K562 (cell line): ENCODE data around the gene NPC1L1. TPM values are rescaled to one million over a fixed set of nuclear protein-coding genes. Genes with fewer than 3 reads are reported as not detected.

Experiments
- HINFP ChIP-seq: fragments of 450-650 bp; conservative IDR thresholded peaks from 2 replicates; pipeline ENCODE4 v1.6.1; 2016; ENCODE audit warnings: missing genetic modification characterization, low read depth, mild to moderate bottlenecking, control low read depth, missing compliant biosample characterization
- KDM5B ChIP-seq: fragments of 200-600 bp; sonication (generic); IDR thresholded peaks from 2 replicates; pipeline ENCODE4 v1.6.1; 2012; ENCODE audit warnings: low read depth, mild to moderate bottlenecking, moderate library complexity, low read length, control low read depth, inconsistent platforms; ENCODE audit not compliant: insufficient replicate concordance
- KHSRP ChIP-seq: fragments of 450-650 bp; IDR thresholded peaks from 2 replicates; pipeline ENCODE4 v1.6.1; 2017
- MBD2 ChIP-seq: sonication (generic); IDR thresholded peaks from 2 replicates; pipeline ENCODE4 v1.6.1; 2016; ENCODE audit warnings: low read depth, borderline replicate concordance
- MTA3 ChIP-seq: fragments of 450-650 bp; formaldehyde crosslinking; IDR thresholded peaks from 2 replicates; pipeline ENCODE4 v1.6.1; 2017; ENCODE audit warnings: mild to moderate bottlenecking, borderline replicate concordance
- PHB ChIP-seq: fragments of 250-450 bp; sonication (Bioruptor Pico); IDR thresholded peaks from 2 replicates; pipeline ENCODE4 v1.5.0; 2021
- PML ChIP-seq: IDR thresholded peaks from 2 replicates; pipeline ENCODE4 v1.6.1; 2012; ENCODE audit warnings: low read length, inconsistent platforms
- PYGO2 ChIP-seq: fragments of 450-650 bp; IDR thresholded peaks from 2 replicates; pipeline ENCODE4 v1.6.1; 2016; ENCODE audit warnings: mild to moderate bottlenecking, missing genetic modification characterization, moderate library complexity, missing compliant biosample characterization
- RBBP5 ChIP-seq: fragments of 200-600 bp; sonication (generic); IDR thresholded peaks from 2 replicates; pipeline ENCODE4 v1.6.1; 2012; ENCODE audit warnings: borderline replicate concordance, mild to moderate bottlenecking, low read length, control low read depth, inconsistent platforms; ENCODE audit not compliant: insufficient read depth, poor library complexity, severe bottlenecking
- RFX5 ChIP-seq: IDR thresholded peaks from 2 replicates; pipeline ENCODE4 v1.6.1; 2011; ENCODE audit warnings: low read depth, mild to moderate bottlenecking, improper control_type of control experiment, low read length
- SMARCA4 ChIP-seq: fragments of 450-650 bp; IDR thresholded peaks from 2 replicates; pipeline ENCODE4 v1.6.1; 2016
- SRSF7 ChIP-seq: fragments of 200-400 bp; formaldehyde crosslinking; optimal IDR thresholded peaks from 2 replicates; pipeline ENCODE3; 2017; ENCODE audit warnings: mild to moderate bottlenecking, low read depth, low read length
- ZBTB33 ChIP-seq: sonication (generic); formaldehyde crosslinking; IDR thresholded peaks from 2 replicates; pipeline ENCODE4 v1.8.1; 2023; ENCODE audit warnings: mild to moderate bottlenecking, missing genetic modification reagents
- ZFP1 ChIP-seq: fragments of 450-650 bp; formaldehyde crosslinking; IDR thresholded peaks from 2 replicates; pipeline ENCODE4 v1.4.0; 2020; ENCODE audit warnings: mild to moderate bottlenecking, mixed read lengths
- ZNF277 ChIP-seq: fragments of 250-450 bp; sonication (Bioruptor Pico); IDR thresholded peaks from 2 replicates; pipeline ENCODE4 v1.8.0; 2022; ENCODE audit warnings: inconsistent platforms, mild to moderate bottlenecking, moderate library complexity, borderline replicate concordance
- ZNF280A ChIP-seq: fragments of 450-650 bp; IDR thresholded peaks from 2 replicates; pipeline ENCODE4 v1.6.1; 2018; ENCODE audit warnings: mild to moderate bottlenecking, low read depth; ENCODE audit not compliant: partially characterized antibody
- ZNF444 ChIP-seq: fragments of 250-450 bp; sonication (Bioruptor Pico); IDR thresholded peaks from 2 replicates; pipeline ENCODE4 v1.4.0; 2020; ENCODE audit warnings: mild to moderate bottlenecking, moderate library complexity
- ZNF445 ChIP-seq: fragments of 250-450 bp; sonication (Bioruptor Pico); IDR thresholded peaks from 2 replicates; pipeline ENCODE4 v1.4.0; 2020; ENCODE audit warnings: low read depth, mild to moderate bottlenecking, moderate library complexity
- polyA plus RNA-seq, 8 experiments: library from polyadenylated mRNA; depleted of rRNA in 4 of 8; stranded (reverse) in 5 of 8; unstranded in 3 of 8; fragments of >200 nt; fragmentation: Nextera tagmentation in 2 of 8; fragmentation: Illumina TruSeq in 1 of 8; extraction: Ambion mirVana in 2 of 8; extraction: Trizol in 1 of 8; gene quantifications; 2 replicates each; pipeline versions ENCODE4 v1.2.1 to v1.2.3, GENCODE V29; 2011 to 2014; ENCODE audit warnings: inconsistent platforms in 1 of 8, missing spikeins in 1 of 8
- total RNA-seq, 7 experiments: library from RNA; depleted of rRNA in 6 of 7; stranded (reverse); fragments of >200 nt in 6 of 7; fragmentation: Illumina TruSeq in 2 of 7; extraction: Trizol in 2 of 7; gene quantifications; 2 replicates each; pipeline versions ENCODE4 v1.2.1 to v1.2.3, GENCODE V29; 2011 to 2021; ENCODE audit warnings: low replicate concordance in 1 of 7
- TF ChIP-seq, protein P1 (sequence below): fragments of 250-450 bp; sonication (Bioruptor Pico); IDR thresholded peaks from 2 replicates; pipeline ENCODE4 v1.5.0; 2021

NPC1L1 gene
- total and polyA plus RNA-seq, 9 of the 15 experiments (the other 6 are each of a cell fraction or from before 2014, with no cell fraction given) = 0.01 to 0.18 (median 0.07) TPM; not detected in 4

GRCh38 chr7:44490351-44491200 lies 50.6 kb downstream of the NPC1L1 start, which contains the start of gene NUDCD3 (continued):
- TF ChIP-seq, protein P1, sequence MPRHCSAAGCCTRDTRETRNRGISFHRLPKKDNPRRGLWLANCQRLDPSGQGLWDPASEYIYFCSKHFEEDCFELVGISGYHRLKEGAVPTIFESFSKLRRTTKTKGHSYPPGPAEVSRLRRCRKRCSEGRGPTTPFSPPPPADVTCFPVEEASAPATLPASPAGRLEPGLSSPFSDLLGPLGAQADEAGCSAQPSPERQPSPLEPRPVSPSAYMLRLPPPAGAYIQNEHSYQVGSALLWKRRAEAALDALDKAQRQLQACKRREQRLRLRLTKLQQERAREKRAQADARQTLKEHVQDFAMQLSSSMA (CRISPR knock-in tag) = peak; percentile 57; the same call in 1 of the 2 replicates
- no peak for TF ChIP-seq ZNF277 (CRISPR knock-in tag)
- TF ChIP-seq PYGO2 (tag) = no peak
- no peak for TF ChIP-seq SRSF7
- peak; percentile 88; the same call in 1 of the 2 replicates for TF ChIP-seq MTA3
- no peak for TF ChIP-seq ZNF444 (CRISPR knock-in tag)
- peak; percentile 91 for TF ChIP-seq RBBP5
- TF ChIP-seq KDM5B = peak; percentile 71
- peak; percentile 50 for TF ChIP-seq ZBTB33 (CRISPR knock-in tag)
- TF ChIP-seq RFX5 = no peak
- TF ChIP-seq KHSRP = no peak
- TF ChIP-seq ZNF280A = no peak
- peak; percentile 95 for TF ChIP-seq HINFP
- peak; percentile 54; the same call in 1 of the 2 replicates for TF ChIP-seq MBD2
- TF ChIP-seq ZNF445 (CRISPR knock-in tag) = 0 out of 2 replicates have a peak, but pooled peaks have one; percentile 62
- no peak for TF ChIP-seq PHB (CRISPR knock-in tag)
- TF ChIP-seq SMARCA4 = 0 out of 2 replicates have a peak, but pooled peaks have one; percentile 27
- no peak for TF ChIP-seq ZFP1 (CRISPR knock-in tag)
- peak; percentile 74 for TF ChIP-seq PML
